KMS-11 (cell line): ENCODE results near the gene FOXD4L3.
"Not testable (repeated sequence)": the region's sequence is repeated elsewhere in the genome, so short reads cannot be mapped to it uniquely, and the experiment has no call there.

ENCODE experiments used
- H2AFZ ChIP-seq: fragments of 200-600 bp; sonication (generic); 2 replicates; pipeline ENCODE4 v1.6.1; 2016; ENCODE audit warnings: antibody characterized with exemption, mixed run types, low read depth
- H3K27ac ChIP-seq: fragments of 200-600 bp; sonication (generic); 2 replicates; pipeline ENCODE4 v1.6.1; 2016; ENCODE audit warnings: mild to moderate bottlenecking, mixed run types
- H3K27me3 ChIP-seq: fragments of 200-600 bp; sonication (generic); 2 replicates; pipeline ENCODE4 v1.6.1; 2017; ENCODE audit warnings: mild to moderate bottlenecking, low read depth, mixed run types, moderate library complexity; ENCODE audit not compliant: insufficient read depth
- H3K36me3 ChIP-seq: fragments of 200-600 bp; sonication (generic); 2 replicates; pipeline ENCODE4 v1.6.1; 2017; ENCODE audit warnings: mild to moderate bottlenecking, mixed run types; ENCODE audit not compliant: insufficient read depth
- H3K4me1 ChIP-seq: fragments of 200-600 bp; sonication (generic); 2 replicates; pipeline ENCODE4 v1.6.1; 2016; ENCODE audit warnings: mild to moderate bottlenecking, low read depth, mixed run types; ENCODE audit not compliant: poor library complexity, severe bottlenecking
- H3K4me2 ChIP-seq: fragments of 200-600 bp; sonication (generic); 2 replicates; pipeline ENCODE4 v1.7.0; 2016; ENCODE audit warnings: mild to moderate bottlenecking, mixed run types
- H3K4me3 ChIP-seq: fragments of 200-600 bp; sonication (generic); IDR thresholded peaks from 2 replicates; pipeline ENCODE4 v1.6.1; 2017; ENCODE audit warnings: low read depth, low read length, mixed read lengths; ENCODE audit not compliant: insufficient read depth
- H3K79me2 ChIP-seq: fragments of 200-600 bp; sonication (generic); 2 replicates; pipeline ENCODE4 v1.6.1; 2016; ENCODE audit warnings: low read depth, mixed run types; ENCODE audit not compliant: insufficient read depth
- H3K9ac ChIP-seq: fragments of 200-600 bp; sonication (generic); 2 replicates; pipeline ENCODE4 v1.6.1; 2016; ENCODE audit warnings: mild to moderate bottlenecking, mixed run types
- H4K20me1 ChIP-seq: fragments of 200-600 bp; sonication (generic); 2 replicates; pipeline ENCODE4 v1.6.1; 2016; ENCODE audit warnings: mild to moderate bottlenecking, mixed run types; ENCODE audit not compliant: insufficient read depth

FOXD4L3 gene

DNA sequence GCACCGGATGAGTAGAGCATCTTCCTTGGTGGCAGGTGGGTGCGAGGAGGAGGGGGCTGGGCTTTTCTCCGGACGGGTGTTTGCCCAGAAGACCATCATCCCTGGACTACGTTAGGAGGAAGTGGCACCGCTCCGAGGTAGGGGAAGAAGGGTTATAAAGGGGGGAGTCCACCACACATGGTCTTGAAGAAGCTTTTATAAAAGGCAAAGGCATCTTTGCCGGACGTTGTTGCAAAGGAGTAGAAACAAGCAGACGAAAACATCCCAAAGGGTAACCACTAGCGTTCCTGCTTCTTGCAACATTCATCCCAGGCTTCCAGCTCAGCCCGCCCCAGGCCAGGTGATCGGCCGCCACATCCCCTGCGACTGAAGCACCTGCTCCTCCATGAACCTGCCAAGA is at the start of gene FOXD4L3:
Gene FOXD4L3, plus strand, starts transcription at position 301 of the 400 bp plus-strand sequence. Its CDS starts 85 bp downstream, at position 386.
- H3K36me3 ChIP-seq, H3K4me3 ChIP-seq, H3K79me2 ChIP-seq, H3K27me3 ChIP-seq, H3K4me1 ChIP-seq, H3K4me2 ChIP-seq, H3K9ac ChIP-seq, H4K20me1 ChIP-seq, H2AFZ ChIP-seq, H3K27ac ChIP-seq: not testable (repeated sequence)

DNA sequence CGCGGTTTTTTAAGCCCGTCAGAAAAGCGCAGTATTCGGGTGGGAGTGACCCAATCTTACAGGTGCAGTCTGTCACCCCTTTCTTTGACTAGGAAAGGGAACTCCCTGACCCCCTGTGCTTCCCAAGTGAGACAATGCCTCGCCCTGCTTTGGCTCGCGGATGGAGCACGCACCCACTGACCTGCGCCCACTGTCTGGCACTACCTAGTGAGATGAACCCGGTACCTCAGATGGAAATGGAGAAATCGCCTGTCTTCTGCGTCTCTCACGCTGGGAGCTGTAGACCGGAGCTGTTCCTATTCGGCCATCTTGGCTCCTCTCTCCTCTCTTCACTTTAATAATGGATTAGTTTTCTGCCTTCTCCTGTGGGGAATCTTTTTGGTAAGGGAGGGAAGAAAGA is 21.6 kb upstream of the FOXD4L3 start:
- not testable (repeated sequence) for H3K27ac ChIP-seq, H3K4me3 ChIP-seq, H4K20me1 ChIP-seq, H3K4me1 ChIP-seq, H3K4me2 ChIP-seq, H3K27me3 ChIP-seq, H3K79me2 ChIP-seq, H2AFZ ChIP-seq, H3K36me3 ChIP-seq, H3K9ac ChIP-seq

DNA sequence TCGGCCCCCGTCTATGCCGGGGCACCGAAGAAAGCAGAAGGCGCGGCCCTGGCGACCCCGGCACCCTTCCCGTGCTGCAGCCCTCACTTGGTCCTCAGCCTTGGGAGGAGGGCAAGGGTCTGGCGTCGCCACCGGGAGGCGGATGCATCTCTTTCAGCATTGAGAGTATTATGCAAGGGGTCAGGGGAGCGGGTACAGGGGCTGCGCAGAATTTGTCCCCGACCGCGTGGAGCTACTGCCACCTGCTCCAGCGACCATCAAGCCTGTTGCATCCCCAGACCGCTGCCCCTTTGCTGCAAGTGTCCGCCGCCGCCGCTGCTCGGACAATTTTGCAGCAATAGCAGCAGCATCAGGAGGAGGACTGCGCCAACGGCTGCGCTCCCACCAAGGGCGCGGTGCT is 1.1 kb downstream of the FOXD4L3 start:
- H3K27me3 ChIP-seq, H3K9ac ChIP-seq: not testable (repeated sequence)

DNA sequence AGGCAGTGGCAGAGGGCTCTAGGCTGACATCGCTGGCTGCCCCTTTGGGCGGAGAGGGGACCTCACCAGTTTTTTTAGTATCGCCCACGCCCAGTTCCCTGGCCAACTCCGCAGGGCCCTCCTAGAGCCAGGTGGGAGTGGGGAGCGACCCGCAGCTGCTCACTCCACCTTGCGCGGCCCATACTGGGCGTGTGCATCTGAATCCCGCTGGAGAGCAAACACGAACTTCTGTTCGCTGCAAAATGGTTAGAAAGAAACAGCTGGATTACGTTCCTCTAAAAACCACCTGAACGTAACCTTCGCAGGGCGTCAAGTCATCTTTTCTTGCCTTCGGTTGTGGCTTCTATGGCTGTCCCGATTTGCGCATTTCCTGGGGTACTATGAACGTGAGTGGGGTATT is 1.5 kb downstream of the FOXD4L3 start:
- not testable (repeated sequence) for H3K27ac ChIP-seq, H3K9ac ChIP-seq, H4K20me1 ChIP-seq, H3K27me3 ChIP-seq, H3K36me3 ChIP-seq, H3K79me2 ChIP-seq, H2AFZ ChIP-seq, H3K4me2 ChIP-seq, H3K4me3 ChIP-seq, H3K4me1 ChIP-seq

More for the DNA sequence above, 1.1 kb downstream of the FOXD4L3 start:
- H3K4me1 ChIP-seq, H4K20me1 ChIP-seq, H3K79me2 ChIP-seq, H2AFZ ChIP-seq, H3K4me3 ChIP-seq, H3K27ac ChIP-seq, H3K36me3 ChIP-seq, H3K4me2 ChIP-seq: not testable (repeated sequence)

DNA sequence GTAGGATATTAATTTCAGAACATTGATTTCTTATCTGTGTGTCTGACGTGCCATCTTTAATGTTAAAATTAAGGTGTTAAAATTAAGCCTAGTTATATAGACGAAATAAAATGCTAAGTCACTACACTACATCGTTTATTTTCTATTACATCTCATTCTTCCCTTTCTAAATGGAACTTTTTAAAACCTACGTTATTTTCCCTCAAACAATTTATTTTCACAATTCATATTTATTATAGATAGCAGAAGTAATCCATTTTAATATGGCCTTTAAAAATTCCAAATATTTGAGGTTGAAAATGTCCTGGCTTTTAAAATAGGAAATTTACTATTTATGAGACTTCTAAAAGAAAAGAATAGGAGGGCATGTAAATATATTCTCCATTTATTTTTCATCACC is 2.1 kb downstream of the FOXD4L3 start:
- H2AFZ ChIP-seq, result not testable (repeated sequence)

DNA sequence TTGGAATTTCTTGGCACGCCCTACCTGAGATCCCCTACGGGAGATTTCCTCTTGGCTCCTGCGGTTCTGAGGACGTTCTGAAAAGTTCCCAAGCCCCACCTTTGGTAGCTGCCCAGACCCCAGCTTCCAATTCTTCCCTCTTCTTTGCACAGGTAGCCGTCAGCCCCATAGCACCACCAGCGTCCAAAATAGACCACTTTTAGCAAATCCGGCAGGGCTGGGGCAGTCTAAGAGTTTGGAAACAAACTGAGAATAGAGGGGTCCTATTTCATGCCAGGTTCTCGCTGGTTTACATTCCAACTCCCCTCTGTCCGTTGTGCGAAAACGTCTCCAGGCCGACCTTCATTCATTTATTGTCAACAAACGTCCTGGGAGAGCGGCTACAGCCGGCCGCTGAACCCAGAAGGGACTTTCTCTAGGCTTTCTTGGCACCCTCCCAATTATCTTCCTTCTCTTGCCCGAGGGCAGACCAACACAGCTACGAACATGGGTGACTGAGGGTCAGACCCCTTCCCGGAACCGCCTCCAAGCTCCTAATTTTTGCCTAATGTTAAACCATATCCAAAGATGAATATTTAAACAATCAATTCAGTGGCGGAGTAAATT is 3.1 kb downstream of the FOXD4L3 start:
- H3K9ac ChIP-seq, H3K4me2 ChIP-seq, H3K27me3 ChIP-seq, H3K27ac ChIP-seq, H3K4me1 ChIP-seq, H2AFZ ChIP-seq, H4K20me1 ChIP-seq, H3K79me2 ChIP-seq, H3K4me3 ChIP-seq, H3K36me3 ChIP-seq: not testable (repeated sequence)

More for the DNA sequence above, 2.1 kb downstream of the FOXD4L3 start:
- H3K4me1 ChIP-seq, H3K9ac ChIP-seq, H3K36me3 ChIP-seq, H3K27ac ChIP-seq, H3K27me3 ChIP-seq, H3K4me2 ChIP-seq, H3K4me3 ChIP-seq, H3K79me2 ChIP-seq, H4K20me1 ChIP-seq: not testable (repeated sequence)

DNA sequence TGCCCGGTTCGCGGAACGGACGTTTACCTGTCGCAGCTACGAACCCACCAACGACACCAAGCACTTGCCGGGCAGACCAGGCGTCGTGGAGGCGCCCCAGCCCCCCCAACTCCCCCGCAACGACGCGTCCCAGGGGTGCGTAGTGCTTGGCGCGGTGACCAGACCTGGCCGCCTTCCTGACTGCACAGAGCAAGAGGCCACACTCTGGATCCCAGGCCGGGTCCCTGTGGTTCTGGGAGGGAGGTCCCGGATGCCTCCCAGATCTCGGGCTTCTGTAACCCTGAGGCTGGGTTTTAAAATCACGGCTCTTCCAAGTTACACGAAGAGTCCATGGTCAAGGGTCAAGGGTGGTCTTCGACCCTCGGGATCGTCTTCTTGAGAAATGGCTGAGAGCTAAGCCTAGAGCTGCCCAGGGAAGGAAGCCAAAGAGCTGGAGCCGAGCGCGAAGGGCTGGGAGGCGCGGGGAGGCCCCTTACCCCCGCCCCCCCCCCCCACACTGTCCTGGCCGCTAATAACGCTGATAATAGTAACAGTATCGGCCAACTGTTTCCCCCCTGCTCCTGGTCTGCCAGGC is 3.8 kb downstream of the FOXD4L3 start:
- not testable (repeated sequence) for H3K4me2 ChIP-seq, H4K20me1 ChIP-seq, H3K4me3 ChIP-seq

DNA sequence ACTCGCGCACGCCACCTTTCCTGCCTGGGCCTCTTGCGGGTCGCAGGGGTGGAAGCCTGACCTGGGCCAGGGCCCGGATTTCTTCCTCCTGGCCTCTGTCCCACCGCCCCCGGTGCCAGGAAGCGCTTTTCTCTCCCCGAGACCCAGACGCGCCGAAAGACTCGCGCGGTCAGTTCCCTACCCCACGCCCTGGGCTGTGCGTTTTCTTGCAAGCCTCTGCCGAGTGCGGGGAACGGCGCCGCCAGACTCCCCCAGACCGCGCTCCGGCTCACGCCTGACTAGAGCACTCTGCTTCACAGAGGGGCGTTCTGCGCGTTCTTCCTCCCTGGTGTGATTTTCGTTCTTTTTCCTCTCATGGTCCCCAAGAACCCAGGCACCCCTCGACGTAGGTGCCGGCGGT is 4.5 kb downstream of the FOXD4L3 start:
- not testable (repeated sequence) for H3K4me3 ChIP-seq, H2AFZ ChIP-seq, H3K36me3 ChIP-seq, H3K79me2 ChIP-seq, H3K4me1 ChIP-seq, H3K4me2 ChIP-seq, H3K9ac ChIP-seq, H3K27me3 ChIP-seq, H4K20me1 ChIP-seq, H3K27ac ChIP-seq

More for the DNA sequence above, 3.8 kb downstream of the FOXD4L3 start:
- not testable (repeated sequence) for H3K9ac ChIP-seq, H3K4me1 ChIP-seq, H2AFZ ChIP-seq, H3K79me2 ChIP-seq, H3K27me3 ChIP-seq, H3K36me3 ChIP-seq, H3K27ac ChIP-seq

DNA sequence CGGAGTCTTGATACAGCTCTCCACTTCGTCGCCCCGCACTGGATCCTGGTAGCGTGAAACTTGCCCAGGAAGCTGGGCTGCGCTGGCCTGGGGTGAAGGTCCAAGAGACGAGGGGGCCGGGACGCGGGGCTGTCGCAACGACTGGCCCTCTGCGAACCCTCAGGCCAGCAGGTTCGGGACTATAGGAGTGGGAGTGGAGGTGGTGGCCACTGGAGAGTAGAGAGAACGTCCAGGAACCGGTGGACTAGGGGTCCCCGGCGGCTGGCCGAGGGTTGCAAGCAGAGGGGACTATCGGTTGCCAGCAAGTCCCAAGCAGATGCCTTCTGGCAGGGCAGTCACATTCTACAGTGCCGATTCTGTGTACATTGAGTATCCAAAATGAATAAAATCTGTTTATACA is 5.0 kb downstream of the FOXD4L3 start:
- not testable (repeated sequence) for H3K4me2 ChIP-seq

DNA sequence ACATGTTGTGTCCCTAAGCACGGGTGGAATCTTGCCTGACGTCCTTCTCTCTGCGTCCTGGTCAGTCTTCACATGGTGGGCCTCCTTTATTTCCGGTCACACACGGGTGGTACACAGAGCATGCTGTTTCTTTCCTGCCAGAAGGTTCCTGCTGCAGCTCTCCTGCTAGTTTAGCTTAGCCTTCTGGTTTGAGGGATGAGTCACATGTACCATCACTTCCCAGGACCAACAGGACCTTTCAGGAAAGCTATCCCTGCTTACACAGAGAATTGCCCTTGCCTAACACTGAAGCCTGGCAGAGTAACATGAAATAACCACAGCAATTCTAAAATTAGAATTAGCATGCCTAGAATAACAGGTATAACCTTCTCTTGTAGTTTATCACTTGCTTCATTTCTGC is 8.5 kb downstream of the FOXD4L3 start:
- H3K9ac ChIP-seq, H3K36me3 ChIP-seq, H3K4me1 ChIP-seq, H3K27ac ChIP-seq, H3K4me3 ChIP-seq, H4K20me1 ChIP-seq, H3K27me3 ChIP-seq, H2AFZ ChIP-seq, H3K4me2 ChIP-seq, H3K79me2 ChIP-seq: not testable (repeated sequence)

More for the DNA sequence above, 5.0 kb downstream of the FOXD4L3 start:
- H4K20me1 ChIP-seq, H2AFZ ChIP-seq, H3K36me3 ChIP-seq, H3K27me3 ChIP-seq, H3K27ac ChIP-seq, H3K4me1 ChIP-seq, H3K79me2 ChIP-seq, H3K9ac ChIP-seq, H3K4me3 ChIP-seq: not testable (repeated sequence)
